GM23338 (cell line): ENCODE data around the gene HSPBAP1.

Source experiments
- CTCF ChIP-seq, 2 experiments: fragments of 200-600 bp in 1 of 2; sonication (generic) in 1 of 2; conservative IDR thresholded peaks; 2 replicates each; pipeline versions ENCODE4 v1.5.1 to v1.6.1; 2016 to 2017; ENCODE audit warnings: antibody characterized with exemption in 2 of 2, low read depth in 2 of 2, mild to moderate bottlenecking in 2 of 2, moderate library complexity in 1 of 2
- EZH2 ChIP-seq: fragments of 200-600 bp; sonication (generic); IDR thresholded peaks from one replicate; pipeline ENCODE4 v1.8.0; 2017; ENCODE audit warnings: antibody characterized with exemption, mild to moderate bottlenecking, low read depth; ENCODE audit not compliant: unreplicated experiment
- NANOG ChIP-seq: IDR thresholded peaks from 2 replicates; pipeline ENCODE4 v1.6.1; 2016; ENCODE audit warnings: antibody characterized with exemption, borderline replicate concordance
- POLR2AphosphoS5 ChIP-seq: IDR thresholded peaks from 2 replicates; pipeline ENCODE4 v1.6.1; 2016; ENCODE audit warnings: antibody characterized with exemption, low read depth

DNA sequence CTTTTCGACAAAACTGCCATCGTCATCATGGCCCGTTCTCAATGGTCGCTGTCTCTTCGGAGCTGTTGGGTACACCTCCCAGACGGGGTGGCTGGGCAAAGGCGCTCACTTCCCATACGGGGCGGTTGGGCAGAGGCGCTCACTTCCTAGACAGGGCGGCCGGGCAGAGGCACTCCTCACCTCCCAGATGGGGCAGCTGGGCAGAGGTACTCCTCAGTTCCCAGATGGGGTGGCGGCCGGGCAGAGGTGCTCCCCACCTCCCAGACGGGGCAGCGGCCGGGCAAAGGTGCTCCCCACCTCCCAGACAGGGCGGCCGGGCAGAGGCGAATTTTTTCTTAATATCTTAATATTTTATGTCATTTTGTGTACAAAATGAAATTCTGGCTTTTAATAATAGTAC lies 68.5 kb downstream of the HSPBAP1 start:
- TF ChIP-seq NANOG (no peak), CTCF (conservative IDR thresholded peaks at IDR 0.05; ENCODE audit: low read depth in 2 of 2) (no peak), POLR2AphosphoS5 (no peak), EZH2 (no peak)
